HG02759 (cell line): Measurements from ENCODE around the gene TSPAN3.

Source experiments
- ATAC-seq: cut with Tn5 transposase; IDR thresholded peaks from one replicate; pipeline ENCODE4 v1.9.1; 2021; ENCODE audit warnings: mild to moderate bottlenecking, moderate library complexity; ENCODE audit not compliant: unreplicated experiment

The TSPAN3 gene

GRCh38 chr15:77012868-77013267, 58.0 kb downstream of the TSPAN3 start:
- ATAC-seq = no peak

- no peak for ATAC-seq
Observed at GRCh38 chr15:77012117-77012712, 58.7 kb downstream of the TSPAN3 start.

GRCh38 chr15:77010857-77011256, 60.1 kb downstream of the TSPAN3 start:
- ATAC-seq = no peak

- no peak for ATAC-seq
Observed at GRCh38 chr15:77010312-77010686, 60.6 kb downstream of the TSPAN3 start.

GRCh38 chr15:77009646-77010311, 61.1 kb downstream of the TSPAN3 start:
- no peak for ATAC-seq

- no peak for ATAC-seq
Observed at GRCh38 chr15:77009176-77009575, 61.7 kb downstream of the TSPAN3 start.

GRCh38 chr15:77004189-77004588, 66.7 kb downstream of the TSPAN3 start:
- no peak for ATAC-seq

- ATAC-seq = peak; percentile 87
Observed at GRCh38 chr15:77002954-77003912, 67.7 kb downstream of the TSPAN3 start.

- ATAC-seq = no peak
Observed at GRCh38 chr15:77002436-77002835, 68.5 kb downstream of the TSPAN3 start.

- no peak for ATAC-seq
Observed at GRCh38 chr15:77001966-77002365, 68.9 kb downstream of the TSPAN3 start.

- ATAC-seq = no peak
Observed at GRCh38 chr15:77001351-77001750, 69.6 kb downstream of the TSPAN3 start.

GRCh38 chr15:76999996-77000395, 70.9 kb downstream of the TSPAN3 start:
- no peak for ATAC-seq

- ATAC-seq = no peak
Observed at GRCh38 chr15:76998663-76999285, 72.1 kb downstream of the TSPAN3 start.

- ATAC-seq = no peak
Observed at GRCh38 chr15:76996526-76997401, 74.1 kb downstream of the TSPAN3 start.

- ATAC-seq = no peak
Observed at GRCh38 chr15:76996076-76996525, 74.8 kb downstream of the TSPAN3 start.

- ATAC-seq = peak; percentile 61
Observed at GRCh38 chr15:76994971-76995945, 75.7 kb downstream of the TSPAN3 start, which contains the start of gene PSTPIP1. Gene PSTPIP1, plus strand, starts transcription at chr15:76995126. Its CDS starts 448 bp downstream, at chr15:76995574.

- ATAC-seq = no peak
Observed at GRCh38 chr15:76994496-76994895, 76.4 kb downstream of the TSPAN3 start.

GRCh38 chr15:76994001-76994400, 76.9 kb downstream of the TSPAN3 start:
- no peak for ATAC-seq
